ENCODE data around the gene B4GALT6.

DNA sequence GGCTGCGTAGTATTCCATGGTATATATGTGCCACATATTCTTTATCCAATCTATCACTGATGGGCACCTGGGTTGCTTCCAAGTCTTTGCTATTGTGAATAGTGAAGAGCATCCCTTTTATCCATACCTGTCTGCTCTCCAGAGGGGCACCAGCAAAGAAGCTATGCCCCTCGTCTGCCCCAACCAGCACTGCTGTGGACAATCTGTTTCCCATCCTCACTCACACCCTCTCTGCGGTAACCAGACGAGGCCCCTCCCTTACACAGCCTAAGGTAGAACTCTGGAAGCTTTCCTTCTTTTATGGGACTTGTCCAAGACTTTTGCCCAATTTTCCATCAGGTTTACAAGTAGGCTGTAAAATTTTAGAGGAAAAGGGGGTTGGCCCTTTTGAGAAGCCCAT, 67.8 kb downstream of the B4GALT6 start:
- TF ChIP-seq POLR2A (IDR thresholded peaks at IDR 0.05): no peak
- TF ChIP-seq, protein P1, sequence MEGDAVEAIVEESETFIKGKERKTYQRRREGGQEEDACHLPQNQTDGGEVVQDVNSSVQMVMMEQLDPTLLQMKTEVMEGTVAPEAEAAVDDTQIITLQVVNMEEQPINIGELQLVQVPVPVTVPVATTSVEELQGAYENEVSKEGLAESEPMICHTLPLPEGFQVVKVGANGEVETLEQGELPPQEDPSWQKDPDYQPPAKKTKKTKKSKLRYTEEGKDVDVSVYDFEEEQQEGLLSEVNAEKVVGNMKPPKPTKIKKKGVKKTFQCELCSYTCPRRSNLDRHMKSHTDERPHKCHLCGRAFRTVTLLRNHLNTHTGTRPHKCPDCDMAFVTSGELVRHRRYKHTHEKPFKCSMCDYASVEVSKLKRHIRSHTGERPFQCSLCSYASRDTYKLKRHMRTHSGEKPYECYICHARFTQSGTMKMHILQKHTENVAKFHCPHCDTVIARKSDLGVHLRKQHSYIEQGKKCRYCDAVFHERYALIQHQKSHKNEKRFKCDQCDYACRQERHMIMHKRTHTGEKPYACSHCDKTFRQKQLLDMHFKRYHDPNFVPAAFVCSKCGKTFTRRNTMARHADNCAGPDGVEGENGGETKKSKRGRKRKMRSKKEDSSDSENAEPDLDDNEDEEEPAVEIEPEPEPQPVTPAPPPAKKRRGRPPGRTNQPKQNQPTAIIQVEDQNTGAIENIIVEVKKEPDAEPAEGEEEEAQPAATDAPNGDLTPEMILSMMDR (IDR thresholded peaks at IDR 0.05): no peak
